ENCODE data around the gene BTNL2.

The BTNL2 gene

GRCh38 chr6:32406197-32406596 lies 784 bp downstream of the BTNL2 start:
- Histone ChIP-seq H4K12ac (ENCODE audit: low read depth, low read length) (no peak overlapping the region), H2AFZ (ENCODE audit: insufficient read depth, low read length, poor library complexity) (no peak overlapping the region), H3K27ac (ENCODE audit: low read depth, low read length) (no peak overlapping the region), H3K9me3 (ENCODE audit: insufficient read depth, low read depth, low read length) (peaks cover 2% of the 10 kb centered on the region), H3K4me2 (ENCODE audit: low read length) (no peak overlapping the region), H3K4me1 (ENCODE audit: control insufficient read depth in 1 of 2, insufficient read depth in 2 of 2, low read length in 2 of 2) (no peaks in the 10 kb centered on the region), H3K79me2 (ENCODE audit: control insufficient read depth, insufficient read depth, low read length, poor library complexity) (no peaks in the 10 kb centered on the region), H3K14ac (ENCODE audit: low read length) (no peak overlapping the region), H2AK5ac (ENCODE audit: low read length) (no peak overlapping the region), H3K9ac (ENCODE audit: low read length) (no peak overlapping the region), H2BK5ac (ENCODE audit: low read depth, low read length, poor library complexity) (no peak overlapping the region), H3K36me3 (ENCODE audit: control insufficient read depth in 1 of 2, insufficient read depth in 2 of 2, low read length in 2 of 2) (no peaks in the 10 kb centered on the region), H4K91ac (ENCODE audit: low read depth, low read length) (no peak overlapping the region), H4K8ac (ENCODE audit: low read depth, low read length) (no peak overlapping the region), H3K79me1 (ENCODE audit: low read length) (no peaks in the 10 kb centered on the region), H2BK120ac (ENCODE audit: insufficient read depth, low read length, poor library complexity) (no peak overlapping the region), H2BK12ac (ENCODE audit: low read length) (no peak overlapping the region), H3K18ac (ENCODE audit: low read length) (no peak overlapping the region), H3K27me3 (ENCODE audit: insufficient read depth, low read length) (no peaks in the 10 kb centered on the region), H3K23ac (ENCODE audit: low read length) (no peak overlapping the region), H3K4ac (ENCODE audit: low read depth, low read length) (no peak overlapping the region), H3K4me3 (ENCODE audit: low read depth, low read length) (no peak overlapping the region)
- no peak for DNase-seq
- no CpG with 5 or more reads among the region's 9 CpGs for WGBS (ENCODE audit: extremely low coverage, insufficient coverage, insufficient read length)

- Histone ChIP-seq H3K4me3 (ENCODE audit: low read depth, low read length) (no peak overlapping the region), H3K4me2 (ENCODE audit: low read length) (no peak overlapping the region), H3K27me3 (ENCODE audit: insufficient read depth, low read length) (no peaks in the 10 kb centered on the region), H3K27ac (ENCODE audit: low read depth, low read length) (no peak overlapping the region), H3K36me3 (ENCODE audit: control insufficient read depth in 1 of 2, insufficient read depth in 2 of 2, low read length in 2 of 2) (no peaks in the 10 kb centered on the region), H3K9ac (ENCODE audit: low read length) (no peak overlapping the region), H4K12ac (ENCODE audit: low read depth, low read length) (no peak overlapping the region), H2AFZ (ENCODE audit: insufficient read depth, low read length, poor library complexity) (no peak overlapping the region), H3K4ac (ENCODE audit: low read depth, low read length) (no peak overlapping the region), H2AK5ac (ENCODE audit: low read length) (no peak overlapping the region), H4K91ac (ENCODE audit: low read depth, low read length) (no peak overlapping the region), H3K23ac (ENCODE audit: low read length) (no peak overlapping the region), H2BK120ac (ENCODE audit: insufficient read depth, low read length, poor library complexity) (no peak overlapping the region), H2BK12ac (ENCODE audit: low read length) (no peak overlapping the region), H3K14ac (ENCODE audit: low read length) (no peak overlapping the region), H4K8ac (ENCODE audit: low read depth, low read length) (no peak overlapping the region), H2BK5ac (ENCODE audit: low read depth, low read length, poor library complexity) (no peak overlapping the region), H3K79me1 (ENCODE audit: low read length) (no peaks in the 10 kb centered on the region), H3K79me2 (ENCODE audit: control insufficient read depth, insufficient read depth, low read length, poor library complexity) (no peaks in the 10 kb centered on the region), H3K18ac (ENCODE audit: low read length) (no peak overlapping the region), H3K9me3 (ENCODE audit: insufficient read depth, low read depth, low read length) (peaks cover 2% of the 10 kb centered on the region), H3K4me1 (ENCODE audit: control insufficient read depth in 1 of 2, insufficient read depth in 2 of 2, low read length in 2 of 2) (no peaks in the 10 kb centered on the region)
- DNase-seq: no peak
- no CpG with 5 or more reads among the region's 1 CpG for WGBS (ENCODE audit: extremely low coverage, insufficient coverage, insufficient read length)
Observed at GRCh38 chr6:32405656-32406055, 1.3 kb downstream of the BTNL2 start.

- Histone ChIP-seq H3K14ac (ENCODE audit: low read length) (no peak overlapping the region), H2BK12ac (ENCODE audit: low read length) (no peak overlapping the region), H2BK120ac (ENCODE audit: insufficient read depth, low read length, poor library complexity) (no peak overlapping the region), H4K91ac (ENCODE audit: low read depth, low read length) (no peak overlapping the region), H3K4ac (ENCODE audit: low read depth, low read length) (no peak overlapping the region), H3K27ac (ENCODE audit: low read depth, low read length) (no peak overlapping the region), H2BK5ac (ENCODE audit: low read depth, low read length, poor library complexity) (no peak overlapping the region), H3K9ac (ENCODE audit: low read length) (no peak overlapping the region), H3K79me1 (ENCODE audit: low read length) (no peaks in the 10 kb centered on the region), H3K23ac (ENCODE audit: low read length) (no peak overlapping the region), H3K4me3 (ENCODE audit: low read depth, low read length) (no peak overlapping the region), H3K4me1 (ENCODE audit: control insufficient read depth in 1 of 2, insufficient read depth in 2 of 2, low read length in 2 of 2) (no peaks in the 10 kb centered on the region), H3K79me2 (ENCODE audit: control insufficient read depth, insufficient read depth, low read length, poor library complexity) (no peaks in the 10 kb centered on the region), H4K8ac (ENCODE audit: low read depth, low read length) (no peak overlapping the region), H3K9me3 (ENCODE audit: insufficient read depth, low read depth, low read length) (peaks cover 2% of the 10 kb centered on the region), H3K27me3 (ENCODE audit: insufficient read depth, low read length) (no peaks in the 10 kb centered on the region), H4K12ac (ENCODE audit: low read depth, low read length) (no peak overlapping the region), H2AK5ac (ENCODE audit: low read length) (no peak overlapping the region), H3K4me2 (ENCODE audit: low read length) (no peak overlapping the region), H2AFZ (ENCODE audit: insufficient read depth, low read length, poor library complexity) (no peak overlapping the region), H3K36me3 (ENCODE audit: control insufficient read depth in 1 of 2, insufficient read depth in 2 of 2, low read length in 2 of 2) (no peaks in the 10 kb centered on the region), H3K18ac (ENCODE audit: low read length) (no peak overlapping the region)
- no CpG with 5 or more reads among the region's 8 CpGs for WGBS (ENCODE audit: extremely low coverage, insufficient coverage, insufficient read length)
- no peak for DNase-seq
Observed at GRCh38 chr6:32402812-32403211, 4.2 kb downstream of the BTNL2 start.

GRCh38 chr6:32401284-32401963 lies 5.6 kb downstream of the BTNL2 start:
- Histone ChIP-seq H3K23ac (ENCODE audit: low read length) (no peak overlapping the region), H2AK5ac (ENCODE audit: low read length) (no peak overlapping the region), H3K79me1 (ENCODE audit: low read length) (no peaks in the 10 kb centered on the region), H3K4ac (ENCODE audit: low read depth, low read length) (no peak overlapping the region), H3K27ac (ENCODE audit: low read depth, low read length) (no peak overlapping the region), H3K79me2 (ENCODE audit: control insufficient read depth, insufficient read depth, low read length, poor library complexity) (no peaks in the 10 kb centered on the region), H3K4me3 (ENCODE audit: low read depth, low read length) (no peak overlapping the region), H3K9me3 (ENCODE audit: insufficient read depth, low read depth, low read length) (peaks cover 2% of the 10 kb centered on the region), H3K14ac (ENCODE audit: low read length) (no peak overlapping the region), H3K27me3 (ENCODE audit: insufficient read depth, low read length) (no peaks in the 10 kb centered on the region), H3K4me2 (ENCODE audit: low read length) (no peak overlapping the region), H2BK12ac (ENCODE audit: low read length) (no peak overlapping the region), H3K4me1 (ENCODE audit: control insufficient read depth in 1 of 2, insufficient read depth in 2 of 2, low read length in 2 of 2) (peaks cover 0 to 2% of the 10 kb centered on the region in 2 experiments), H3K9ac (ENCODE audit: low read length) (no peak overlapping the region), H2AFZ (ENCODE audit: insufficient read depth, low read length, poor library complexity) (no peak overlapping the region), H4K8ac (ENCODE audit: low read depth, low read length) (no peak overlapping the region), H2BK5ac (ENCODE audit: low read depth, low read length, poor library complexity) (no peak overlapping the region), H4K12ac (ENCODE audit: low read depth, low read length) (no peak overlapping the region), H3K18ac (ENCODE audit: low read length) (no peak overlapping the region), H2BK120ac (ENCODE audit: insufficient read depth, low read length, poor library complexity) (no peak overlapping the region), H3K36me3 (ENCODE audit: control insufficient read depth in 1 of 2, insufficient read depth in 2 of 2, low read length in 2 of 2) (no peaks in the 10 kb centered on the region), H4K91ac (ENCODE audit: low read depth, low read length) (no peak overlapping the region)
- no CpG with 5 or more reads among the region's 4 CpGs for WGBS (ENCODE audit: extremely low coverage, insufficient coverage, insufficient read length)
- no peak for DNase-seq

Measured in trophoblast cell (in vitro differentiated cells and primary cell).